Measurements from ENCODE around the gene MAPK1.
"Not testable (repeated sequence)": the region's sequence is repeated elsewhere in the genome, so short reads cannot be mapped to it uniquely, and the experiment has no call there.

The MAPK1 gene

GRCh38 chr22:21796863-21797262, 70.6 kb downstream of the MAPK1 start:
- TF ChIP-seq POLR2AphosphoS5 (IDR thresholded peaks at IDR 0.05; ENCODE audit: borderline replicate concordance, low read depth, low read length): no peak
- TF ChIP-seq FOXP2 (optimal IDR thresholded peaks at IDR 0.05; ENCODE audit: control extremely low read depth, extremely low read length, insufficient read depth): no peak
- Histone ChIP-seq H3K36me3 (ENCODE audit: insufficient read depth, low read length) (peaks cover 44% of the 10 kb centered on the region), H3K9ac (ENCODE audit: insufficient read length) (no peak overlapping the region), H3K9me3 (ENCODE audit: low read depth, low read length) (no peaks in the 10 kb centered on the region), H3K27ac (no peak overlapping the region), H3K4me3 (no peak overlapping the region)
- no peak for DNase-seq (ENCODE audit: low read depth, low spot score)

- H3K9ac ChIP-seq (ENCODE audit: insufficient read length): no peak overlapping the region
- H3K27ac ChIP-seq: no peak overlapping the region
- no peak for DNase-seq (ENCODE audit: low read depth, low spot score)
- H3K36me3 ChIP-seq (ENCODE audit: insufficient read depth, low read length): peaks cover 40% of the 10 kb centered on the region
- TF ChIP-seq FOXP2 (optimal IDR thresholded peaks at IDR 0.05; ENCODE audit: control extremely low read depth, extremely low read length, insufficient read depth) (no peak), POLR2AphosphoS5 (IDR thresholded peaks at IDR 0.05; ENCODE audit: borderline replicate concordance, low read depth, low read length) (no peak), EZH2 (IDR thresholded peaks at IDR 0.05) (no peak)
- no peak overlapping the region for H3K4me3 ChIP-seq
- H3K9me3 ChIP-seq (ENCODE audit: low read depth, low read length): no peaks in the 10 kb centered on the region
Measured at GRCh38 chr22:21796231-21796630, 71.2 kb downstream of the MAPK1 start.

GRCh38 chr22:21793716-21794115, 73.7 kb downstream of the MAPK1 start:
- DNase-seq (ENCODE audit: low read depth, low spot score): not testable (repeated sequence)

GRCh38 chr22:21791635-21792625, 75.5 kb downstream of the MAPK1 start:
- Histone ChIP-seq H3K36me3 (ENCODE audit: insufficient read depth, low read length) (peaks cover 21% of the 10 kb centered on the region), H3K4me3 (no peak overlapping the region), H3K27ac (no peak overlapping the region), H3K9ac (ENCODE audit: insufficient read length) (no peak overlapping the region), H3K9me3 (ENCODE audit: low read depth, low read length) (no peaks in the 10 kb centered on the region)
- no peak for TF ChIP-seq FOXP2 (optimal IDR thresholded peaks at IDR 0.05; ENCODE audit: control extremely low read depth, extremely low read length, insufficient read depth)
- TF ChIP-seq POLR2AphosphoS5 (IDR thresholded peaks at IDR 0.05; ENCODE audit: borderline replicate concordance, low read depth, low read length): no peak
- no peak for TF ChIP-seq EZH2 (IDR thresholded peaks at IDR 0.05)
- no peak for DNase-seq (ENCODE audit: low read depth, low spot score)

More at GRCh38 chr22:21793716-21794115, 73.7 kb downstream of the MAPK1 start:
- not testable (repeated sequence) for H3K9ac ChIP-seq (ENCODE audit: insufficient read length); H3K27ac ChIP-seq; H3K9me3 ChIP-seq (ENCODE audit: low read depth, low read length); H3K4me3 ChIP-seq
- peaks cover 20% of the 10 kb centered on the region for H3K36me3 ChIP-seq (ENCODE audit: insufficient read depth, low read length)

GRCh38 chr22:21790849-21791610, 76.4 kb downstream of the MAPK1 start:
- H3K9ac ChIP-seq (ENCODE audit: insufficient read length); H3K4me3 ChIP-seq; H3K27ac ChIP-seq; DNase-seq (ENCODE audit: low read depth, low spot score); H3K9me3 ChIP-seq (ENCODE audit: low read depth, low read length): not testable (repeated sequence)
- H3K36me3 ChIP-seq (ENCODE audit: insufficient read depth, low read length): peaks cover 15% of the 10 kb centered on the region; the same call in 1 of the 2 replicates

GRCh38 chr22:21790359-21790758, 77.1 kb downstream of the MAPK1 start:
- no peak overlapping the region for H3K27ac ChIP-seq
- H3K9ac ChIP-seq (ENCODE audit: insufficient read length): no peak overlapping the region
- no peaks in the 10 kb centered on the region for H3K9me3 ChIP-seq (ENCODE audit: low read depth, low read length)
- peaks cover 18% of the 10 kb centered on the region; the same call in 1 of the 2 replicates for H3K36me3 ChIP-seq (ENCODE audit: insufficient read depth, low read length)
- H3K4me3 ChIP-seq: no peak overlapping the region
- DNase-seq (ENCODE audit: low read depth, low spot score): no peak
- TF ChIP-seq POLR2AphosphoS5 (IDR thresholded peaks at IDR 0.05; ENCODE audit: borderline replicate concordance, low read depth, low read length) (no peak), EZH2 (IDR thresholded peaks at IDR 0.05) (no peak), FOXP2 (optimal IDR thresholded peaks at IDR 0.05; ENCODE audit: control extremely low read depth, extremely low read length, insufficient read depth) (no peak)

- H3K36me3 ChIP-seq (ENCODE audit: insufficient read depth, low read length): peaks cover 27% of the 10 kb centered on the region
- not testable (repeated sequence) for H3K4me3 ChIP-seq; H3K27ac ChIP-seq; H3K9me3 ChIP-seq (ENCODE audit: low read depth, low read length); DNase-seq (ENCODE audit: low read depth, low spot score); H3K9ac ChIP-seq (ENCODE audit: insufficient read length)
Measured at GRCh38 chr22:21787565-21787964, 79.9 kb downstream of the MAPK1 start.

- peaks cover 13% of the 10 kb centered on the region for H3K36me3 ChIP-seq (ENCODE audit: insufficient read depth, low read length)
- no peak overlapping the region for H3K9ac ChIP-seq (ENCODE audit: insufficient read length)
- H3K27ac ChIP-seq: no peak overlapping the region; the same call in 1 of the 2 replicates
Measured at GRCh38 chr22:21780259-21780658, 87.2 kb downstream of the MAPK1 start.

More at GRCh38 chr22:21780259-21780658, 87.2 kb downstream of the MAPK1 start:
- TF ChIP-seq EZH2 (IDR thresholded peaks at IDR 0.05) (no peak), FOXP2 (optimal IDR thresholded peaks at IDR 0.05; ENCODE audit: control extremely low read depth, extremely low read length, insufficient read depth) (no peak), POLR2AphosphoS5 (IDR thresholded peaks at IDR 0.05; ENCODE audit: borderline replicate concordance, low read depth, low read length) (no peak)
- Histone ChIP-seq H3K4me3 (no peak overlapping the region), H3K9me3 (ENCODE audit: low read depth, low read length) (no peaks in the 10 kb centered on the region)
- no peak for DNase-seq (ENCODE audit: low read depth, low spot score)

All from SK-N-MC (cell line).